Peyer's patch (tissue), 4 donors: ENCODE results near the gene PRND. TPM values are rescaled to one million over a fixed set of nuclear protein-coding genes. Genes with fewer than 3 reads are reported as not detected.

Experiments used
- DNase-seq, 3 donors: peaks; one replicate each; pipeline ENCODE4 v3.0.0-alpha.2; 2017 to 2019
- H3K27ac ChIP-seq, 4 donors: fragments of 200-600 bp; sonication (generic); one replicate each; pipeline ENCODE4 v1.5.1; 2016 to 2019
- H3K27me3 ChIP-seq, 2 donors: fragments of 200-600 bp; sonication (generic); one replicate each; pipeline ENCODE4 v1.5.1; 2019
- H3K36me3 ChIP-seq, 3 donors: fragments of 200-600 bp; sonication (generic); one replicate each; pipeline ENCODE4 v1.5.1; 2016 to 2019
- H3K4me1 ChIP-seq, 4 donors: fragments of 200-600 bp; sonication (generic); one replicate each; pipeline ENCODE4 v1.5.1; 2016 to 2019
- H3K4me3 ChIP-seq, 4 donors: fragments of 200-600 bp; sonication (generic); 1 replicate in 3 of 4; 2 replicates in 1 of 4; pipeline ENCODE4 v1.5.1; 2016 to 2019; ENCODE audit warnings: mild to moderate bottlenecking in 1 of 4
- H3K9me3 ChIP-seq, 4 donors: fragments of 200-600 bp; sonication (generic); one replicate each; pipeline ENCODE4 v1.5.1; 2016 to 2019; ENCODE audit warnings: mild to moderate bottlenecking in 1 of 4
- POLR2A ChIP-seq, 2 donors: fragments of 450-650 bp; IDR thresholded peaks; one replicate each; pipeline ENCODE4 v1.5.1; 2017; ENCODE audit warnings: antibody characterized with exemption in 2 of 2, mild to moderate bottlenecking in 2 of 2, moderate library complexity in 2 of 2
- total RNA-seq, 4 donors: library from RNA; depleted of rRNA; stranded (reverse); fragments of >200 nt; gene quantifications; one replicate each; pipeline ENCODE4 v1.1.0, GENCODE V29; 2016
- TF ChIP-seq, protein P1 (sequence below), 6 experiments: fragments of 450-650 bp in 4 of 6; fragments of 200-600 bp in 2 of 6; sonication (generic) in 1 of 6; IDR thresholded peaks; one replicate each; pipeline ENCODE4 v1.5.1; 2017 to 2019; ENCODE audit warnings: antibody characterized with exemption in 6 of 6, mild to moderate bottlenecking in 3 of 6, moderate library complexity in 1 of 6

PRND gene
- total RNA-seq, 4 donors from 2014 or later = not detected

DNA sequence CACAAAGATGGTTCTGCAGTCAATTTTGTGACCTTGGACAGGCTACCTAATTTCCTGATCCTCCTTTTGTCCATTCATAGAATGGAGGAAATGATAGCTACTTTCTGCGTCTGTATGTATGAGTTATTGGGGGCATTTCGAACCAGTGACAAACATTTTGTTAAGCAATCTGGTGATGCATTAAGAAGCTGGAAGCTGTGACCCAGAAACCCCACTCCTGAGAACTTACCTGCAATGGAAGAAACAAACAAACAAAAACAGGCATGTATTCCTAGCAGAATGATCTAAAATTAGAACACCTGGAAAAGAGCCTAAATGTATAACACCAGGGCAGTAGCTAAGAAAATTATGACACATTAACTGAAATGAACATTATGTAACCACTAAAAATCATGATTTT is 33.4 kb upstream of the PRND start:
- Histone ChIP-seq H3K4me3 (no peak overlapping the region), H3K27ac (no peak overlapping the region), H3K4me1 (no peaks in the 10 kb centered on the region), H3K27me3 (no peaks in the 10 kb centered on the region), H3K36me3 (no peaks in the 10 kb centered on the region), H3K9me3 (no peaks in the 10 kb centered on the region)
- TF ChIP-seq, protein P1, sequence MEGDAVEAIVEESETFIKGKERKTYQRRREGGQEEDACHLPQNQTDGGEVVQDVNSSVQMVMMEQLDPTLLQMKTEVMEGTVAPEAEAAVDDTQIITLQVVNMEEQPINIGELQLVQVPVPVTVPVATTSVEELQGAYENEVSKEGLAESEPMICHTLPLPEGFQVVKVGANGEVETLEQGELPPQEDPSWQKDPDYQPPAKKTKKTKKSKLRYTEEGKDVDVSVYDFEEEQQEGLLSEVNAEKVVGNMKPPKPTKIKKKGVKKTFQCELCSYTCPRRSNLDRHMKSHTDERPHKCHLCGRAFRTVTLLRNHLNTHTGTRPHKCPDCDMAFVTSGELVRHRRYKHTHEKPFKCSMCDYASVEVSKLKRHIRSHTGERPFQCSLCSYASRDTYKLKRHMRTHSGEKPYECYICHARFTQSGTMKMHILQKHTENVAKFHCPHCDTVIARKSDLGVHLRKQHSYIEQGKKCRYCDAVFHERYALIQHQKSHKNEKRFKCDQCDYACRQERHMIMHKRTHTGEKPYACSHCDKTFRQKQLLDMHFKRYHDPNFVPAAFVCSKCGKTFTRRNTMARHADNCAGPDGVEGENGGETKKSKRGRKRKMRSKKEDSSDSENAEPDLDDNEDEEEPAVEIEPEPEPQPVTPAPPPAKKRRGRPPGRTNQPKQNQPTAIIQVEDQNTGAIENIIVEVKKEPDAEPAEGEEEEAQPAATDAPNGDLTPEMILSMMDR (IDR thresholded peaks at IDR 0.05) = no peak
- no peak for TF ChIP-seq POLR2A (IDR thresholded peaks at IDR 0.05)
- no peak for DNase-seq

DNA sequence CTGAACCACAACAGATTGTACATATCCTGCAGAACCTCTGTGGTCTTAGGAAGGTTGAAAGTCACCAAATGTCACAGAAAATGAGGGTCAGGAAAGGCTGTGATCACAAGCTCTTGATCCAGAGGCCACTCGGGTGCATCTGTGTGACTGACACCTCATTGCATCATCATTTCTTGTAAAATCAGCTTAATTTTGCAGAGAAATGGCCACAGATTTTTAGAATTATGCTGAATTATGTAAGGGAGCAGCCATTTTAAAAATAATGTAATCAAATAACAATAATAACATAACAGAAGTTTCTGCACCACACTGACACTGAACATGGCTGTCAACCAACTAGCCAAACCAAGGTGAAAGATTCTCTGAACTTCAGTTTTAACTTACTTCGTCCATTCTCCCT is 32.5 kb upstream of the PRND start:
- H3K4me1 ChIP-seq = no peaks in the 10 kb centered on the region
- no peak for DNase-seq
- no peak overlapping the region for H3K27ac ChIP-seq

DNA sequence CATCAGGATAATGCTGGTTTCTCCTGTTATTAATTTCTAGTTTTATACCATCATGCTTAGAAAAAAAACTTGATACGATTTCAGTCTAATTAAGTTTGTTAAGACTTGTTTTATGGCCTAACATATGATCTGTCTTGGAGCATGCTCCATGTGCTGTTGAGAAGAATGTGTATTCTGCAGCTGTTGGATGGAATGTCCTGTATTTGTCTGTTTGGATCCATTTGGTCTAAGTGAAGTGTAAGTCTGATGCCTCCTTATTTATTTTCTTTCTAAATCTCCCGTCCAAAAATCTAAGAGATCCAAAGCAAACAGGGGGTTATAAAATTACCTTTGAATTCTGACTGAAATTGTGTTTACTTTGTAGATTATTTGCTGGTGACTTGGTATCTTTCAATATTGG is 30.0 kb upstream of the PRND start:
- H3K36me3 ChIP-seq = no peaks in the 10 kb centered on the region
- H3K9me3 ChIP-seq = no peaks in the 10 kb centered on the region
- H3K27me3 ChIP-seq = no peaks in the 10 kb centered on the region
- no peak for DNase-seq
- no peak overlapping the region for H3K4me3 ChIP-seq
- TF ChIP-seq, protein P1 (IDR thresholded peaks at IDR 0.05) = no peak
- TF ChIP-seq POLR2A (IDR thresholded peaks at IDR 0.05) = no peak
- H3K27ac ChIP-seq = no peak overlapping the region
- H3K4me1 ChIP-seq = no peaks in the 10 kb centered on the region

More for the DNA sequence above, 32.5 kb upstream of the PRND start:
- TF ChIP-seq, protein P1 (IDR thresholded peaks at IDR 0.05) = no peak
- TF ChIP-seq POLR2A (IDR thresholded peaks at IDR 0.05) = no peak
- Histone ChIP-seq H3K9me3 (no peaks in the 10 kb centered on the region), H3K4me3 (no peak overlapping the region), H3K27me3 (no peaks in the 10 kb centered on the region), H3K36me3 (no peaks in the 10 kb centered on the region)

DNA sequence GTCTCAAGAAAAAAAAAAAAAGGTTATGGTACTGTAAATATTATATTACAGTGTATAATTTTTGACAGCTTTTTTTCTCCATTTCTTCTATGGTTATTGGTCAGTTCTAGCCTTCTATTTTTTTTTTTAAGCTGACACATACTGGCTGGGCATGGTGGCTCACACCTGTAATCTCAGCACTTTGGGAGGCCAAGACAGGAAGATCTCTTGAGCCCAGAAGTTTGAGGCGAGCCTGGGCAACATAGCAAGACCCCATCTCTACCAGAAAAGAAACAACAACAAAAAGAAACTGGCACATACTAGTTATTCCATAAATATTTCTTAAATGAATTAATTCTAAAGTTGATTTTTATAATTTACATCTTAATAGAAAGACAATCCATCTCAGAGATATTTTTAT is 27.6 kb upstream of the PRND start:
- TF ChIP-seq POLR2A (IDR thresholded peaks at IDR 0.05) = no peak
- TF ChIP-seq, protein P1 (IDR thresholded peaks at IDR 0.05) = no peak
- no peak overlapping the region for H3K27ac ChIP-seq
- H3K27me3 ChIP-seq = no peaks in the 10 kb centered on the region
- no peak for DNase-seq
- no peaks in the 10 kb centered on the region for H3K9me3 ChIP-seq
- peaks cover 0 to 1% (median 0%) of the 10 kb centered on the region in 3 donors for H3K36me3 ChIP-seq
- H3K4me1 ChIP-seq = no peaks in the 10 kb centered on the region
- no peak overlapping the region for H3K4me3 ChIP-seq

DNA sequence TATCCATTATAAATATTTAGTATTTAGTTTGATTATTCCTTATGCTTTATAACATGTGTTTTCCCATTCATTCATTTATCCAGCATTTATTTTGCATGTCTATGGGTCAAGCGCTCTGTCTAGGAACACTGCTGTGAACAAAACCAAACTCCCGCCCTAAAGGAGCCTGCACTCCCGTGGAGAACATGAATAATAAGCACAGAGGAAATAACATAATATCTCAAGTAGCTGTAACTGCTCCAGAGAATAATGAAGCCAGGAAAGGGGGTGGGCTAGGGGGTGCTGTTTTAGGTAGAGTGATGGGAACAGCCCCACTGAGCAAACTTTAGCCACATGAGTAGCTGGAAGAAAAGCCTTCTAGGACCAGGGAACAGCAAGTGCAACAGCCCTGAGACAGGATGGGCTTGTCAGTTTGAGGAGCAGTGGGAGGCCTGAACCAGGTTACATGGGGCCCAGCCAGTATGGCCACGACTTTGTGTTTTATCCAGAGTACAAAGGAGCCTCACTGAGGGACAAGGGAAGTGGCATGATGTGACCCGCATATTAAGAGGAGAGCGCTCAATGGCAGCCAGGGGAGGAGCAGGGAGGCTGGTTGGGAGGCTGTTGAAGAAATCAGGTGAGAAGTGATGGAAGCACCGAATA is 24.4 kb upstream of the PRND start:
- no peak overlapping the region for H3K4me3 ChIP-seq
- H3K27ac ChIP-seq = no peak overlapping the region
- H3K27me3 ChIP-seq = no peaks in the 10 kb centered on the region

More for the DNA sequence above, 24.4 kb upstream of the PRND start:
- H3K4me1 ChIP-seq = no peaks in the 10 kb centered on the region
- TF ChIP-seq, protein P1 (IDR thresholded peaks at IDR 0.05) = no peak
- TF ChIP-seq POLR2A (IDR thresholded peaks at IDR 0.05) = no peak
- H3K36me3 ChIP-seq = peaks cover 0 to 5% (median 0%) of the 10 kb centered on the region in 3 donors
- no peaks in the 10 kb centered on the region for H3K9me3 ChIP-seq
- DNase-seq = no peak
